Liver (tissue), 9 donors: Measurements from ENCODE around the gene ZNF536. TPM values are rescaled to one million over a fixed set of nuclear protein-coding genes. Genes with fewer than 3 reads are reported as not detected.

Experiments used
- DNase-seq: peaks from one replicate; pipeline ENCODE4 v3.0.0-alpha.2; 2017; ENCODE audit warnings: low spot score
- H3K27ac ChIP-seq, 2 donors: one replicate each; pipeline ENCODE4 v1.7.0; 2013; ENCODE audit warnings: inconsistent platforms in 2 of 2, low read length in 2 of 2, control low read depth in 1 of 2, low read depth in 1 of 2, mild to moderate bottlenecking in 1 of 2
- H3K27me3 ChIP-seq, 4 donors: one replicate each; pipeline versions ENCODE4 v1.6.1 to v1.7.0; 2013; ENCODE audit warnings: low read length in 3 of 4, inconsistent platforms in 1 of 4, mild to moderate bottlenecking in 1 of 4, moderate library complexity in 1 of 4; ENCODE audit not compliant: control insufficient read depth in 4 of 4, insufficient read depth in 4 of 4
- H3K36me3 ChIP-seq, 4 donors: one replicate each; pipeline versions ENCODE4 v1.6.1 to v1.7.0; 2013; ENCODE audit warnings: low read length in 3 of 4, mild to moderate bottlenecking in 3 of 4, low read depth in 1 of 4, moderate library complexity in 1 of 4; ENCODE audit not compliant: control insufficient read depth in 4 of 4, insufficient read depth in 3 of 4
- H3K4me1 ChIP-seq, 4 donors: one replicate each; pipeline versions ENCODE4 v1.6.1 to v1.7.0; 2013; ENCODE audit warnings: low read length in 3 of 4, mild to moderate bottlenecking in 3 of 4, moderate library complexity in 1 of 4; ENCODE audit not compliant: control insufficient read depth in 4 of 4, insufficient read depth in 4 of 4
- H3K4me3 ChIP-seq, 3 donors: one replicate each; pipeline versions ENCODE4 v1.6.1 to v1.7.0; 2013; ENCODE audit warnings: low read length in 3 of 3, control low read depth in 1 of 3, low read depth in 1 of 3, mild to moderate bottlenecking in 1 of 3
- H3K9ac ChIP-seq, 2 donors: one replicate each; pipeline ENCODE4 v1.7.0; 2013; ENCODE audit warnings: low read length in 2 of 2, mild to moderate bottlenecking in 2 of 2, moderate library complexity in 2 of 2, control low read depth in 1 of 2, low read depth in 1 of 2
- H3K9me3 ChIP-seq, 4 donors: one replicate each; pipeline versions ENCODE4 v1.6.1 to v1.7.0; 2013; ENCODE audit warnings: low read length in 3 of 4; ENCODE audit not compliant: control insufficient read depth in 4 of 4
- ATF3 ChIP-seq: IDR thresholded peaks from 2 replicates; pipeline ENCODE4 v1.6.1; 2016; ENCODE audit warnings: antibody characterized with exemption
- CTCF ChIP-seq: fragments of 150-350 bp; IDR thresholded peaks from 2 replicates; pipeline ENCODE4 v1.5.1; 2017; ENCODE audit warnings: improper control_type of control experiment, low read depth, low read length; ENCODE audit not compliant: missing input control
- EGR1 ChIP-seq, 2 donors: IDR thresholded peaks; 2 replicates each; pipeline ENCODE4 v1.6.1; 2016 to 2018; ENCODE audit warnings: antibody characterized with exemption in 2 of 2, low read depth in 2 of 2
- FOXA1 ChIP-seq: IDR thresholded peaks from 2 replicates; pipeline ENCODE4 v1.6.1; 2016; ENCODE audit warnings: antibody characterized with exemption
- FOXA2 ChIP-seq: IDR thresholded peaks from 2 replicates; pipeline ENCODE4 v1.6.1; 2016; ENCODE audit warnings: antibody characterized with exemption
- GABPA ChIP-seq, 2 donors: IDR thresholded peaks in 1 of 2; conservative IDR thresholded peaks in 1 of 2; 2 replicates each; pipeline ENCODE4 v1.6.1; 2016; ENCODE audit warnings: antibody characterized with exemption in 2 of 2, mild to moderate bottlenecking in 1 of 2, moderate library complexity in 1 of 2
- HNF4A ChIP-seq, 2 donors: conservative IDR thresholded peaks; 2 replicates each; pipeline ENCODE4 v1.6.1; 2016; ENCODE audit warnings: antibody characterized with exemption in 2 of 2, mild to moderate bottlenecking in 2 of 2
- HNF4G ChIP-seq: IDR thresholded peaks from 2 replicates; pipeline ENCODE4 v1.6.1; 2016; ENCODE audit warnings: antibody characterized with exemption
- JUND ChIP-seq, 2 donors: IDR thresholded peaks; 2 replicates each; pipeline ENCODE4 v1.6.1; 2016; ENCODE audit warnings: antibody characterized with exemption in 2 of 2
- NR2F2 ChIP-seq: IDR thresholded peaks from 2 replicates; pipeline ENCODE4 v1.6.1; 2016; ENCODE audit warnings: antibody characterized with exemption
- RAD21 ChIP-seq, 2 donors: IDR thresholded peaks; 2 replicates each; pipeline ENCODE4 v1.6.1; 2016; ENCODE audit warnings: antibody characterized with exemption in 2 of 2, mild to moderate bottlenecking in 2 of 2
- REST ChIP-seq: IDR thresholded peaks from 2 replicates; pipeline ENCODE4 v1.6.1; 2016; ENCODE audit warnings: antibody characterized with exemption, mild to moderate bottlenecking
- RXRA ChIP-seq, 2 donors: IDR thresholded peaks; 2 replicates each; pipeline ENCODE4 v1.6.1; 2017 to 2018; ENCODE audit warnings: antibody characterized with exemption in 2 of 2, mild to moderate bottlenecking in 1 of 2
- SP1 ChIP-seq: IDR thresholded peaks from 2 replicates; pipeline ENCODE4 v1.6.1; 2018; ENCODE audit warnings: antibody characterized with exemption, mild to moderate bottlenecking
- YY1 ChIP-seq: IDR thresholded peaks from 2 replicates; pipeline ENCODE4 v1.6.1; 2016; ENCODE audit warnings: antibody characterized with exemption, mild to moderate bottlenecking
- ZBTB33 ChIP-seq: IDR thresholded peaks from 2 replicates; pipeline ENCODE4 v1.6.1; 2016; ENCODE audit warnings: antibody characterized with exemption
- WGBS: extraction: QIAGEN DNeasy Blood & Tissue Kit; methylation state at CpG from one replicate; pipeline ENCODE4 v1.1.7; 2013; 5-methylcytosine and 5-hydroxymethylcytosine counted together
- polyA plus RNA-seq, 2 donors: library from polyadenylated mRNA; stranded (reverse) in 1 of 2; unstranded in 1 of 2; fragments of 200-250 nt in 1 of 2; fragments of >200 nt in 1 of 2; fragmentation: Nextera tagmentation in 1 of 2; extraction: Ambion mirVana in 1 of 2; gene quantifications; one replicate each; pipeline versions ENCODE4 v1.2.1 to v1.2.3, GENCODE V29; 2013 to 2015
- total RNA-seq, 2 donors: library from RNA; depleted of rRNA; stranded (reverse); fragments of >200 nt; gene quantifications; one replicate each; pipeline ENCODE4 v1.2.3, GENCODE V29; 2014
- donor health status: healthy.
- donor health status: healthy.
- donor health status: healthy.
- donor health status: healthy.
- donor health status: healthy.

Gene ZNF536
- total and polyA plus RNA-seq, 4 donors = 0.02 to 0.17 (median 0.08) TPM

GRCh38 chr19:30366282-30366681, 5.9 kb upstream of the ZNF536 start (continued):
- no peak for TF ChIP-seq CTCF
- TF ChIP-seq FOXA1 = no peak
- TF ChIP-seq GABPA (IDR thresholded peaks at IDR 0.05 in 1 of 2, conservative IDR thresholded peaks at IDR 0.05 in 1 of 2) = no peak
- TF ChIP-seq FOXA2 = no peak
- TF ChIP-seq ATF3 = no peak
- TF ChIP-seq RXRA (IDR thresholded peaks at IDR 0.05) = no peak
- no peak for TF ChIP-seq YY1
- no peak for TF ChIP-seq HNF4A (conservative IDR thresholded peaks at IDR 0.05)
- no peak for TF ChIP-seq RAD21 (IDR thresholded peaks at IDR 0.05)

- H3K4me3 ChIP-seq = no peak overlapping the region
- no peaks in the 10 kb centered on the region for H3K9me3 ChIP-seq
- 55% methylated on average over 7 of the region's 7 CpGs for WGBS
- H3K27me3 ChIP-seq = peaks cover 0 to 5% (median 2%) of the 10 kb centered on the region in 4 donors
- TF ChIP-seq HNF4A (conservative IDR thresholded peaks at IDR 0.05) = no peak
- no peak for TF ChIP-seq SP1
- no peak for TF ChIP-seq ZBTB33
- TF ChIP-seq ATF3 = no peak
- TF ChIP-seq FOXA2 = no peak
- no peaks in the 10 kb centered on the region for H3K36me3 ChIP-seq
- no peak overlapping the region for H3K27ac ChIP-seq
- no peak for DNase-seq
- no peak overlapping the region for H3K9ac ChIP-seq
- no peaks in the 10 kb centered on the region for H3K4me1 ChIP-seq
Measured at GRCh38 chr19:30367006-30367405, 5.2 kb upstream of the ZNF536 start.

- no peak for DNase-seq
- Histone ChIP-seq H3K27me3 (peaks cover 0 to 6% (median 2%) of the 10 kb centered on the region in 4 donors), H3K4me3 (no peak overlapping the region), H3K9me3 (no peaks in the 10 kb centered on the region), H3K9ac (no peak overlapping the region), H3K36me3 (no peaks in the 10 kb centered on the region), H3K27ac (no peak overlapping the region), H3K4me1 (no peaks in the 10 kb centered on the region)
- TF ChIP-seq NR2F2 (no peak), RAD21 (IDR thresholded peaks at IDR 0.05) (no peak), YY1 (no peak), GABPA (IDR thresholded peaks at IDR 0.05 in 1 of 2, conservative IDR thresholded peaks at IDR 0.05 in 1 of 2) (no peak), CTCF (no peak), ZBTB33 (no peak), ATF3 (no peak), EGR1 (IDR thresholded peaks at IDR 0.05; ENCODE audit: low read depth in 2 of 2) (no peak), FOXA1 (no peak), HNF4G (no peak), HNF4A (conservative IDR thresholded peaks at IDR 0.05) (no peak), FOXA2 (no peak), REST (no peak), RXRA (IDR thresholded peaks at IDR 0.05) (no peak), JUND (IDR thresholded peaks at IDR 0.05) (no peak)
- WGBS = 87% methylated on average over 9 of the region's 9 CpGs
Measured at GRCh38 chr19:30367421-30367820, 4.8 kb upstream of the ZNF536 start.
